Keratinocyte (primary cell): Measurements from ENCODE around the gene RGS10.

Experiments used
- CTCF ChIP-seq, 3 experiments: IDR thresholded peaks in 1 of 3; conservative IDR thresholded peaks in 1 of 3; optimal IDR thresholded peaks in 1 of 3; 2 replicates in 2 of 3; 3 replicates in 1 of 3; pipeline versions ENCODE3 to v1.5.1; 2011; ENCODE audit warnings: low read length in 3 of 3, mild to moderate bottlenecking in 3 of 3, moderate library complexity in 2 of 3, control low read depth in 1 of 3, inconsistent platforms in 1 of 3; ENCODE audit not compliant: insufficient read depth in 2 of 3; ENCODE audit errors: extremely low read depth in 1 of 3
- EZH2 ChIP-seq: IDR thresholded peaks from one replicate; pipeline ENCODE4 v1.6.1; 2012; ENCODE audit warnings: inconsistent platforms, mild to moderate bottlenecking, low read length, moderate library complexity

GRCh38 chr10:119546009-119546408, 3.5 kb upstream of the RGS10 start:
- no peak for TF ChIP-seq CTCF (optimal IDR thresholded peaks at IDR 0.05 in 1 of 3, IDR thresholded peaks at IDR 0.05 in 1 of 3, conservative IDR thresholded peaks at IDR 0.05 in 1 of 3; ENCODE audit: extremely low read depth in 1 of 3, insufficient read depth in 2 of 3, low read length in 3 of 3)
- no peak for TF ChIP-seq EZH2
